Endothelial cell of umbilical vein (primary cell): ENCODE results near the gene MED29. TPM values are rescaled to one million over a fixed set of nuclear protein-coding genes. Genes with fewer than 3 reads are reported as not detected.

Experiments
- BruUV-seq: library from RNA; stranded (reverse); fragments of 400-500 nt; replicated peaks from 2 replicates; lab custom pipeline; 2021; lab: Mats Ljungman, UMichigan
- CTCF ChIA-PET: fragments of 300-600, 350-600 bp; sonication (Branson Sonifier 250); formaldehyde crosslinking; loops from one replicate; lab custom pipeline; 2021; ENCODE audit warnings: antibody characterized with exemption, inconsistent platforms; lab: Charles Lee
- POLR2A ChIA-PET: fragments of 300-600, 350-600 bp; sonication (Branson Sonifier 250); formaldehyde crosslinking; loops from one replicate; lab custom pipeline; 2021; ENCODE audit warnings: antibody characterized with exemption, inconsistent platforms; lab: Charles Lee
- DNase-seq: peaks from one replicate; pipeline ENCODE4 v3.0.0-alpha.2; 2011; ENCODE audit warnings: low read depth, low spot score
- FAIRE-seq: peaks from 2 replicates; lab custom pipeline; 2011; peaks lifted over from hg19 to GRCh38; lab: Jason Lieb, UNC
- H2AFZ ChIP-seq: 2 replicates; pipeline ENCODE4 v1.6.0; 2012; ENCODE audit warnings: low read depth, low read length, control low read depth, inconsistent platforms
- H3K27ac ChIP-seq: 2 replicates; pipeline ENCODE4 v1.5.1; 2011; ENCODE audit warnings: low read depth, mild to moderate bottlenecking, control low read depth, low read length, moderate library complexity; ENCODE audit not compliant: insufficient read depth
- H3K27me3 ChIP-seq, 2 experiments: 2 replicates each; pipeline versions ENCODE4 v1.6.0 to v1.6.1; 2011; ENCODE audit warnings: low read length in 2 of 2, mixed read lengths in 1 of 2; ENCODE audit not compliant: control insufficient read depth in 2 of 2, insufficient read depth in 2 of 2
- H3K36me3 ChIP-seq, 2 experiments: 2 replicates in 1 of 2; 3 replicates in 1 of 2; pipeline ENCODE4 v1.5.1; 2011; ENCODE audit warnings: low read length in 2 of 2, mild to moderate bottlenecking in 1 of 2, moderate library complexity in 1 of 2; ENCODE audit not compliant: control insufficient read depth in 2 of 2, insufficient read depth in 2 of 2; ENCODE audit errors: extremely low read depth in 1 of 2
- H3K4me1 ChIP-seq: 3 replicates; pipeline ENCODE4 v1.5.1; 2011; ENCODE audit warnings: mild to moderate bottlenecking, low read length; ENCODE audit not compliant: control insufficient read depth, insufficient read depth; ENCODE audit errors: extremely low read depth
- H3K4me2 ChIP-seq: 2 replicates; pipeline ENCODE4 v1.6.1; 2011; ENCODE audit warnings: low read length, control low read depth, mixed read lengths; ENCODE audit not compliant: insufficient read depth
- H3K4me3 ChIP-seq, 3 experiments: fragments of 200-600 bp in 1 of 3; sonication (generic), shearing (Covaris generic) in 1 of 3; replicated peaks in 1 of 3; 2 replicates each; pipeline ENCODE4 v1.5.1; 2011 to 2016; ENCODE audit warnings: control low read depth in 3 of 3, low read length in 3 of 3, mild to moderate bottlenecking in 2 of 3, inconsistent platforms in 1 of 3, low read depth in 1 of 3, moderate library complexity in 1 of 3; ENCODE audit not compliant: insufficient read depth in 1 of 3
- H3K79me2 ChIP-seq: 2 replicates; pipeline ENCODE4 v1.6.0; 2012; ENCODE audit warnings: low read length, inconsistent platforms; ENCODE audit not compliant: control insufficient read depth, insufficient read depth
- H3K9ac ChIP-seq: replicated peaks from 2 replicates; pipeline ENCODE3; 2011; ENCODE audit warnings: low read length, control low read depth; ENCODE audit not compliant: insufficient read depth; ENCODE audit errors: extremely low read depth
- H3K9me1 ChIP-seq: replicated peaks from 3 replicates; pipeline ENCODE4 v1.6.0; 2011; ENCODE audit warnings: mild to moderate bottlenecking, low read length; ENCODE audit not compliant: control insufficient read depth, insufficient read depth; ENCODE audit errors: extremely low read depth
- H3K9me3 ChIP-seq: replicated peaks from 2 replicates; pipeline ENCODE4 v1.5.1; 2012; ENCODE audit warnings: low read length, inconsistent platforms; ENCODE audit not compliant: control insufficient read depth, insufficient read depth
- H4K20me1 ChIP-seq: replicated peaks from 2 replicates; pipeline ENCODE3; 2011; ENCODE audit warnings: mild to moderate bottlenecking, low read length; ENCODE audit not compliant: control insufficient read depth, insufficient read depth; ENCODE audit errors: extremely low read depth
- CTCF ChIP-seq, 2 donors: IDR thresholded peaks; 1 replicate in 1 of 2; 2 replicates in 1 of 2; pipeline ENCODE4 v1.5.1; 2011; ENCODE audit warnings: low read length in 2 of 2, mild to moderate bottlenecking in 2 of 2, moderate library complexity in 2 of 2, control low read depth in 1 of 2, inconsistent platforms in 1 of 2, low read depth in 1 of 2; ENCODE audit not compliant: insufficient read depth in 1 of 2; ENCODE audit errors: extremely low read depth in 1 of 2
- EZH2 ChIP-seq: IDR thresholded peaks from 2 replicates; pipeline ENCODE4 v1.6.1; 2012; ENCODE audit warnings: borderline replicate concordance, low read depth, mild to moderate bottlenecking, moderate library complexity, low read length, inconsistent platforms; ENCODE audit not compliant: severe bottlenecking
- FOS ChIP-seq: IDR thresholded peaks from 2 replicates; pipeline ENCODE4 v1.6.1; 2011; ENCODE audit warnings: mild to moderate bottlenecking, low read length, moderate library complexity, borderline replicate concordance; ENCODE audit not compliant: insufficient read depth
- JUN ChIP-seq: IDR thresholded peaks from 2 replicates; pipeline ENCODE4 v1.6.1; 2011; ENCODE audit warnings: borderline replicate concordance, low read depth; ENCODE audit not compliant: insufficient read length, insufficient read depth
- MAX ChIP-seq: IDR thresholded peaks from 2 replicates; pipeline ENCODE4 v1.6.1; 2011; ENCODE audit not compliant: insufficient read depth, insufficient read length
- POLR2A ChIP-seq: IDR thresholded peaks from 2 replicates; pipeline ENCODE4 v1.6.1; 2012; ENCODE audit warnings: low read depth, mild to moderate bottlenecking, control low read depth, low read length
- dilution Hi-C: fragments of 300-500 bp; cut with MboI; formaldehyde crosslinking; loops from one replicate; pipeline ENCODE4 v1.15.0; 2019; ENCODE audit warnings: low sequenced_read_pairs; ENCODE audit not compliant: extremely low pct_ligation_motif_present
- intact Hi-C: fragments of 100-400 bp; cut with micrococcal nuclease; formaldehyde crosslinking; loops from one replicate; pipeline ENCODE4 v1.10.0; 2022
- polyA plus RNA-seq, 4 experiments: library from polyadenylated mRNA; depleted of rRNA in 3 of 4; stranded (reverse) in 3 of 4; unstranded in 1 of 4; fragments of >200 nt; gene quantifications; 2 replicates each; pipeline versions ENCODE4 v1.2.1 to v1.2.3, GENCODE V29; 2011 to 2012; ENCODE audit warnings: missing spikeins in 1 of 4
- total RNA-seq: library from RNA; stranded (reverse); gene quantifications from 2 replicates; pipeline ENCODE4 v1.2.3, GENCODE V29; 2021

The MED29 gene
- total and polyA plus RNA-seq, 2 donors (not counting 3 experiments of a cell fraction or from before 2014, with no cell fraction given) = 25.5 to 50.4 TPM

GRCh38 chr19:39409208-39410016 lies 18.2 kb downstream of the MED29 start:
- Histone ChIP-seq H3K4me2 (peak overlapping the region; percentile 82), H3K79me2 (peaks cover 28% of the 10 kb centered on the region), H3K9me1 (no peaks in the 10 kb centered on the region), H4K20me1 (no peaks in the 10 kb centered on the region), H3K9me3 (no peaks in the 10 kb centered on the region), H3K4me3 (peak overlapping the region; percentile 34 to 52 (median 38)), H3K36me3 (no peaks in the 10 kb centered on the region), H3K27ac (peak overlapping the region; percentile 83), H2AFZ (peak overlapping the region; percentile 29), H3K9ac (peak overlapping the region; percentile 80), H3K4me1 (peaks cover 41% of the 10 kb centered on the region), H3K27me3 (no peaks in the 10 kb centered on the region)
- dilution Hi-C loops (no loop called here), intact Hi-C loops (no loop called here)
- BruUV-seq = TSS peak; percentile 44
- FAIRE-seq (peak; percentile 47), DNase-seq (peak; percentile 55)
- TF ChIP-seq CTCF (IDR thresholded peaks at IDR 0.05; ENCODE audit: extremely low read depth in 1 of 2, insufficient read depth in 1 of 2, low read depth in 1 of 2, low read length in 2 of 2) = peak in 1 of 2 donors; percentile 11
- TF ChIP-seq JUN = peak; percentile 29
- no peak for TF ChIP-seq EZH2
- TF ChIP-seq POLR2A = peak; percentile 66
- TF ChIP-seq FOS = peak; percentile 18
- no peak for TF ChIP-seq MAX
- ChIA-PET CTCF (interaction anchor here (2.3 to 5.0 kb wide), 2 partner anchors 12 to 18 kb away, joined by 6 to 42 read pairs; partner anchors contain the start of genes MED29 and PAF1), POLR2A (interaction anchor here (1.0 kb wide), 1 partner anchor 26 kb away, joined by 3 read pairs; the partner anchor contains the start of gene RPS16)
